RWPE2 (cell line): ENCODE data around the gene ALDH1A3.

ENCODE experiments used
- ATAC-seq: fragments of 200-7000 bp; cut with Tn5 transposase; 3 replicates; pipeline ENCODE4 v1.9.1; 2021; ENCODE audit warnings: low read depth
- DNase-seq: peaks from one replicate; pipeline ENCODE4 v3.0.0-alpha.2; 2020; ENCODE audit warnings: low spot score
- H3K27ac ChIP-seq: fragments of 450-650 bp; 2 replicates; pipeline ENCODE4 v1.5.1; 2017; ENCODE audit warnings: mild to moderate bottlenecking; ENCODE audit not compliant: poor library complexity, severe bottlenecking
- H3K27me3 ChIP-seq: fragments of 250-450 bp; sonication (Bioruptor Pico); 2 replicates; pipeline ENCODE4 v1.5.1; 2021; ENCODE audit warnings: mild to moderate bottlenecking, moderate library complexity; ENCODE audit not compliant: insufficient read depth, poor library complexity, severe bottlenecking
- H3K36me3 ChIP-seq: fragments of 250-450 bp; sonication (Bioruptor Pico); 2 replicates; pipeline ENCODE4 v1.5.1; 2020; ENCODE audit warnings: low read depth, mild to moderate bottlenecking, moderate library complexity
- H3K4me1 ChIP-seq: fragments of 250-450 bp; sonication (Bioruptor Pico); 2 replicates; pipeline ENCODE4 v1.5.1; 2021; ENCODE audit warnings: mild to moderate bottlenecking, moderate library complexity; ENCODE audit not compliant: insufficient read depth, poor library complexity, severe bottlenecking
- H3K4me3 ChIP-seq: fragments of 250-450 bp; sonication (Bioruptor Pico); 2 replicates; pipeline ENCODE4 v1.5.1; 2021; ENCODE audit warnings: mild to moderate bottlenecking, moderate library complexity; ENCODE audit not compliant: severe bottlenecking
- H3K9me3 ChIP-seq: fragments of 250-450 bp; sonication (Bioruptor Pico); 2 replicates; pipeline ENCODE4 v1.5.1; 2021; ENCODE audit warnings: mild to moderate bottlenecking, moderate library complexity; ENCODE audit not compliant: severe bottlenecking
- TF ChIP-seq, protein P1 (sequence below): fragments of 450-650 bp; IDR thresholded peaks from one replicate; pipeline ENCODE4 v1.5.1; 2017; ENCODE audit warnings: mild to moderate bottlenecking, moderate library complexity; ENCODE audit not compliant: poor library complexity, severe bottlenecking

Gene ALDH1A3

GRCh38 chr15:100931143-100931890 is 51.7 kb downstream of the ALDH1A3 start:
- Histone ChIP-seq H3K9me3 (no peaks in the 10 kb centered on the region), H3K27ac (no peak overlapping the region), H3K4me1 (peaks cover 15% of the 10 kb centered on the region), H3K36me3 (peaks cover 10% of the 10 kb centered on the region; the same call in 1 of the 2 replicates), H3K27me3 (no peaks in the 10 kb centered on the region), H3K4me3 (no peak overlapping the region)
- DNase-seq (no peak), ATAC-seq (no peak)
- TF ChIP-seq, protein P1, sequence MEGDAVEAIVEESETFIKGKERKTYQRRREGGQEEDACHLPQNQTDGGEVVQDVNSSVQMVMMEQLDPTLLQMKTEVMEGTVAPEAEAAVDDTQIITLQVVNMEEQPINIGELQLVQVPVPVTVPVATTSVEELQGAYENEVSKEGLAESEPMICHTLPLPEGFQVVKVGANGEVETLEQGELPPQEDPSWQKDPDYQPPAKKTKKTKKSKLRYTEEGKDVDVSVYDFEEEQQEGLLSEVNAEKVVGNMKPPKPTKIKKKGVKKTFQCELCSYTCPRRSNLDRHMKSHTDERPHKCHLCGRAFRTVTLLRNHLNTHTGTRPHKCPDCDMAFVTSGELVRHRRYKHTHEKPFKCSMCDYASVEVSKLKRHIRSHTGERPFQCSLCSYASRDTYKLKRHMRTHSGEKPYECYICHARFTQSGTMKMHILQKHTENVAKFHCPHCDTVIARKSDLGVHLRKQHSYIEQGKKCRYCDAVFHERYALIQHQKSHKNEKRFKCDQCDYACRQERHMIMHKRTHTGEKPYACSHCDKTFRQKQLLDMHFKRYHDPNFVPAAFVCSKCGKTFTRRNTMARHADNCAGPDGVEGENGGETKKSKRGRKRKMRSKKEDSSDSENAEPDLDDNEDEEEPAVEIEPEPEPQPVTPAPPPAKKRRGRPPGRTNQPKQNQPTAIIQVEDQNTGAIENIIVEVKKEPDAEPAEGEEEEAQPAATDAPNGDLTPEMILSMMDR: no peak

- Histone ChIP-seq H3K27me3 (no peaks in the 10 kb centered on the region), H3K9me3 (no peaks in the 10 kb centered on the region), H3K4me3 (no peak overlapping the region), H3K36me3 (peaks cover 7% of the 10 kb centered on the region; the same call in 1 of the 2 replicates), H3K27ac (no peak overlapping the region), H3K4me1 (peaks cover 15% of the 10 kb centered on the region)
- ATAC-seq (no peak), DNase-seq (no peak)
- TF ChIP-seq, protein P1: no peak
These were observed 53.2 kb downstream of the ALDH1A3 start for GRCh38 chr15:100932676-100933348.

- ATAC-seq: no peak
- Histone ChIP-seq H3K36me3 (no peaks in the 10 kb centered on the region), H3K4me3 (no peak overlapping the region), H3K9me3 (no peaks in the 10 kb centered on the region), H3K27ac (no peak overlapping the region), H3K27me3 (no peaks in the 10 kb centered on the region), H3K4me1 (peaks cover 8% of the 10 kb centered on the region)
- TF ChIP-seq, protein P1: no peak
- no peak for DNase-seq
These were observed 54.5 kb downstream of the ALDH1A3 start for GRCh38 chr15:100934166-100934565.

DNA sequence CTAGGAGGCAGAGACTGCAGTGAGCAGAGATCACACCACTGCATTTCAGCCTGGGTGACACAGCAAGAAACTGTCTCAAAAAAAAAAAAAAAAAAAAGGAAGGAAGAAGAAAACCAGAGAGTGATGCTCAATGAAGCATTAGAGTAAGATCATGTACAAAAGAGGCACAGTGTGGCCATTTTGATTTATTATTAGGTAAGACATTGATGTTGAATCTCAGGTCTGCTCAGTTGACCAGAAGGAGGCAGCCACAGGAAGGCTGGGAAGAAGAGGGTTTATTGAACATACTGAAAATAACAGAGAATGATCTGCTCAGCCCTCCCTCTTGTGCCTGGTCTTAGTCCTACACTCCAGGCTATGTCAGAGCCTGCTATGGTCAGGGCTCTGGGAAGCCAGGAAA is 55.1 kb downstream of the ALDH1A3 start:
- Histone ChIP-seq H3K4me3 (no peak overlapping the region), H3K4me1 (peaks cover 3% of the 10 kb centered on the region), H3K9me3 (no peaks in the 10 kb centered on the region), H3K27me3 (no peaks in the 10 kb centered on the region), H3K27ac (no peak overlapping the region), H3K36me3 (no peaks in the 10 kb centered on the region)
- DNase-seq (no peak), ATAC-seq (peak; percentile 59)
- TF ChIP-seq, protein P1: no peak

GRCh38 chr15:100937171-100937570 is 57.5 kb downstream of the ALDH1A3 start:
- ATAC-seq (no peak), DNase-seq (no peak)
- no peaks in the 10 kb centered on the region for H3K4me1 ChIP-seq
- H3K9me3 ChIP-seq: no peaks in the 10 kb centered on the region
- H3K36me3 ChIP-seq: no peaks in the 10 kb centered on the region
- H3K27me3 ChIP-seq: no peaks in the 10 kb centered on the region
- no peak overlapping the region for H3K4me3 ChIP-seq
- no peak overlapping the region for H3K27ac ChIP-seq
- TF ChIP-seq, protein P1: no peak
